Heart left ventricle (tissue), 13 donors: ENCODE data around the gene APOBEC3H.

ENCODE experiments used
- CTCF ChIP-seq, 12 donors: fragments of 200-600 bp; sonication (generic) in 4 of 12; IDR thresholded peaks; one replicate each; pipeline versions ENCODE4 v1.5.0 to v1.8.0; 2018 to 2022; ENCODE audit warnings: antibody characterized with exemption in 12 of 12, mild to moderate bottlenecking in 5 of 12
- POLR2A ChIP-seq, 2 donors: fragments of 450-650 bp; IDR thresholded peaks; one replicate each; pipeline ENCODE4 v1.6.1; 2017; ENCODE audit warnings: antibody characterized with exemption in 2 of 2, mild to moderate bottlenecking in 2 of 2, moderate library complexity in 2 of 2
- donor health status: ischemic (EF 13 %, LVEDD 7.1; RV severe dilation, severe dysfunction).
- donor health status: DM: no; HTN: yes; CAD: no.
- donor health status: DM: no; HTN: no; CAD: no.
- donor health status: ischemic (EF 25% LVEDD 6.9; RV normal size, moderate dysfunction).
- donor health status: ischemic (EF 25% LVEDD 5.7; RV mildly dilated, moderate dysfunction).
- donor health status: ischemic (EF 35%, LVEDD 5.7; RV mildly dilated, moderate dysfunction).
- donor health status: nonischemic (EF 11% LVEDD 7.7; RV severe dilation, severe dysfunction).
- donor health status: DM: yes; HTN: yes; CAD: no.
- donor health status: PGD.
- donor health status: ischemic (EF 29% LVEDD 5.4; RV normal size, mild dysfunction).
- donor health status: nonischemic (EF 23%, LVEDD 6.1; RV moderate dilation, normal function).

GRCh38 chr22:39147335-39148025 lies 50.4 kb downstream of the APOBEC3H start:
- no peak for TF ChIP-seq CTCF (IDR thresholded peaks at IDR 0.05)
- TF ChIP-seq POLR2A (IDR thresholded peaks at IDR 0.05) = no peak
